ENCODE data around the gene P3H2. TPM values are rescaled to one million over a fixed set of nuclear protein-coding genes. Genes with fewer than 3 reads are reported as not detected.

P3H2 gene
- total RNA-seq, 1 experiment from 2014 or later: 82.2 TPM

DNA sequence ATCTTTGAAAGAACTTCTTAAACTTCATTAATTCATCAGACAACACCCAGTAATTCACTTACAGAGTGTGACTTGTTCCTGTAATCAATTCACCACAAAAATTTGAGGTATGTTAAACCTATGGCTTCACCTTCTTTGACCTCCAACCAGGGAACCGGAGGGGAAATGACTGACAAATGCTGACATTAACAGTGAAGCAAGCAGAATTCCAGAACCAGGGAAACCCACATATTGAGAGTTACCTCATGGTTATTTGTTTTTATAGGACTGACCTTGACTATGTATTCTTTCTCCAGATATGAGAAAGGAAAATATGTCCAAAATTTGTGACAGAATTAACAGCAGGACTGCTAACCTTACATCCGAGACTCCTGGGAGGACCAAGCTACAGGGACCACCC, 2.7 kb downstream of the P3H2 start:
- ATAC-seq (no peak), DNase-seq (ENCODE audit: low read depth, low spot score) (no peak)
- Histone ChIP-seq H3K4me3 (ENCODE audit: low read depth in 2 of 2, low read length in 2 of 2) (peak overlapping the region; percentile 39 to 58), H3K27ac (ENCODE audit: low read length) (peak overlapping the region; percentile 51), H3K4me1 (ENCODE audit: control insufficient read depth, insufficient read depth, low read length) (peaks cover 40% of the 10 kb centered on the region), H3K27me3 (ENCODE audit: control insufficient read depth, insufficient read depth, low read length) (no peaks in the 10 kb centered on the region), H3K36me3 (ENCODE audit: control insufficient read depth, insufficient read depth, low read length) (no peaks in the 10 kb centered on the region), H3K9me3 (ENCODE audit: control insufficient read depth, insufficient read depth, low read depth, low read length) (no peaks in the 10 kb centered on the region)
- CTCF ChIA-PET: no interaction called here
- POLR2A ChIA-PET: no interaction called here
- no TSS peak for BruUV-seq (replicated peaks)
- in situ Hi-C loops (cut with HindIII; ENCODE audit: low pct_unique_long_range_greater_than_20kb, low sequenced_read_pairs): no loop called here
- TF ChIP-seq POLR2AphosphoS5 (IDR thresholded peaks at IDR 0.05; ENCODE audit: low read depth, low read length): no peak
- TF ChIP-seq, protein P1, sequence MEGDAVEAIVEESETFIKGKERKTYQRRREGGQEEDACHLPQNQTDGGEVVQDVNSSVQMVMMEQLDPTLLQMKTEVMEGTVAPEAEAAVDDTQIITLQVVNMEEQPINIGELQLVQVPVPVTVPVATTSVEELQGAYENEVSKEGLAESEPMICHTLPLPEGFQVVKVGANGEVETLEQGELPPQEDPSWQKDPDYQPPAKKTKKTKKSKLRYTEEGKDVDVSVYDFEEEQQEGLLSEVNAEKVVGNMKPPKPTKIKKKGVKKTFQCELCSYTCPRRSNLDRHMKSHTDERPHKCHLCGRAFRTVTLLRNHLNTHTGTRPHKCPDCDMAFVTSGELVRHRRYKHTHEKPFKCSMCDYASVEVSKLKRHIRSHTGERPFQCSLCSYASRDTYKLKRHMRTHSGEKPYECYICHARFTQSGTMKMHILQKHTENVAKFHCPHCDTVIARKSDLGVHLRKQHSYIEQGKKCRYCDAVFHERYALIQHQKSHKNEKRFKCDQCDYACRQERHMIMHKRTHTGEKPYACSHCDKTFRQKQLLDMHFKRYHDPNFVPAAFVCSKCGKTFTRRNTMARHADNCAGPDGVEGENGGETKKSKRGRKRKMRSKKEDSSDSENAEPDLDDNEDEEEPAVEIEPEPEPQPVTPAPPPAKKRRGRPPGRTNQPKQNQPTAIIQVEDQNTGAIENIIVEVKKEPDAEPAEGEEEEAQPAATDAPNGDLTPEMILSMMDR (IDR thresholded peaks at IDR 0.05): no peak
- no peak for TF ChIP-seq SIN3A (IDR thresholded peaks at IDR 0.05; ENCODE audit: borderline replicate concordance, insufficient read depth, low read depth, low read length)
- intact Hi-C loops (cut with micrococcal nuclease; ENCODE audit: unreplicated experiment): loop anchor here (5.0 kb wide), 3 partner anchors 96 to 204 kb away; partner anchors contain the start of gene CLDN1

DNA sequence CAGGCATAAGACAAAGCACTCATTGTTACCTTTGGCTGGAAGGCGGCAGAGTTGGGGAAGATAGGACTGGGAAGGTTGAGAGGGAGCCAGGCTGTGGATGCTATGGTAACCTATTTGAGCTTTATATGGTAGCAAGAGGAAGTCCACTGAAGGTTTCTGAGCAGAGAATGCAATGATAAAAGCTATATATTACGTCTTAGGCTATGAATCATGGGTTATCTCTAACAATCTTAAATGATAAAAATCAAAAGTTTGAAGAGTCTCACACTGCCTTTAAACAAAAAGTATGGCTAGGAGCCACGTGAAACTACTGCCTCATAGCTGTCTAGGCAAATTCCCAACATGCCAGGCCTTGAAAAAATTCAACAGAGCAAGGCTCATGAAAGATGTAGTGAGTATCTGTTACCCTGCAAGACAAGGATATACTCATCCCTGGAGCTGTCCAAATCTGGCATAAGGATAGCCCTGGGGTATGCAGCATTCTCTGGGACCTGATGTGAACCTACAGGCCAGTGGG, 4.1 kb downstream of the P3H2 start:
- in situ Hi-C loops (cut with HindIII; ENCODE audit: low pct_unique_long_range_greater_than_20kb, low sequenced_read_pairs) (no loop called here), intact Hi-C loops (cut with micrococcal nuclease; ENCODE audit: unreplicated experiment) (loop anchor here (5.0 kb wide), 3 partner anchors 94 to 206 kb away; partner anchors contain the start of gene CLDN1)
- Histone ChIP-seq H3K9me3 (ENCODE audit: control insufficient read depth, insufficient read depth, low read depth, low read length) (no peaks in the 10 kb centered on the region), H3K36me3 (ENCODE audit: control insufficient read depth, insufficient read depth, low read length) (no peaks in the 10 kb centered on the region), H3K27me3 (ENCODE audit: control insufficient read depth, insufficient read depth, low read length) (no peaks in the 10 kb centered on the region), H3K4me3 (ENCODE audit: low read depth in 2 of 2, low read length in 2 of 2) (no peak overlapping the region), H3K4me1 (ENCODE audit: control insufficient read depth, insufficient read depth, low read length) (peaks cover 36% of the 10 kb centered on the region), H3K27ac (ENCODE audit: low read length) (peak overlapping the region; percentile 14)
- no peak for DNase-seq (ENCODE audit: low read depth, low spot score)
- ATAC-seq: no peak
- POLR2A ChIA-PET: no interaction called here
- CTCF ChIA-PET: interaction anchor here (0.5 kb wide), 1 partner anchor 219 kb away, joined by 3 read pairs; no protein-coding TSS in a partner anchor
- no TSS peak for BruUV-seq (replicated peaks)
- TF ChIP-seq POLR2AphosphoS5 (IDR thresholded peaks at IDR 0.05; ENCODE audit: low read depth, low read length): no peak
- no peak for TF ChIP-seq TCF7L2 (IDR thresholded peaks at IDR 0.05; ENCODE audit: low read depth, low read length)
- TF ChIP-seq, protein P2, sequence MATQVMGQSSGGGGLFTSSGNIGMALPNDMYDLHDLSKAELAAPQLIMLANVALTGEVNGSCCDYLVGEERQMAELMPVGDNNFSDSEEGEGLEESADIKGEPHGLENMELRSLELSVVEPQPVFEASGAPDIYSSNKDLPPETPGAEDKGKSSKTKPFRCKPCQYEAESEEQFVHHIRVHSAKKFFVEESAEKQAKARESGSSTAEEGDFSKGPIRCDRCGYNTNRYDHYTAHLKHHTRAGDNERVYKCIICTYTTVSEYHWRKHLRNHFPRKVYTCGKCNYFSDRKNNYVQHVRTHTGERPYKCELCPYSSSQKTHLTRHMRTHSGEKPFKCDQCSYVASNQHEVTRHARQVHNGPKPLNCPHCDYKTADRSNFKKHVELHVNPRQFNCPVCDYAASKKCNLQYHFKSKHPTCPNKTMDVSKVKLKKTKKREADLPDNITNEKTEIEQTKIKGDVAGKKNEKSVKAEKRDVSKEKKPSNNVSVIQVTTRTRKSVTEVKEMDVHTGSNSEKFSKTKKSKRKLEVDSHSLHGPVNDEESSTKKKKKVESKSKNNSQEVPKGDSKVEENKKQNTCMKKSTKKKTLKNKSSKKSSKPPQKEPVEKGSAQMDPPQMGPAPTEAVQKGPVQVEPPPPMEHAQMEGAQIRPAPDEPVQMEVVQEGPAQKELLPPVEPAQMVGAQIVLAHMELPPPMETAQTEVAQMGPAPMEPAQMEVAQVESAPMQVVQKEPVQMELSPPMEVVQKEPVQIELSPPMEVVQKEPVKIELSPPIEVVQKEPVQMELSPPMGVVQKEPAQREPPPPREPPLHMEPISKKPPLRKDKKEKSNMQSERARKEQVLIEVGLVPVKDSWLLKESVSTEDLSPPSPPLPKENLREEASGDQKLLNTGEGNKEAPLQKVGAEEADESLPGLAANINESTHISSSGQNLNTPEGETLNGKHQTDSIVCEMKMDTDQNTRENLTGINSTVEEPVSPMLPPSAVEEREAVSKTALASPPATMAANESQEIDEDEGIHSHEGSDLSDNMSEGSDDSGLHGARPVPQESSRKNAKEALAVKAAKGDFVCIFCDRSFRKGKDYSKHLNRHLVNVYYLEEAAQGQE (IDR thresholded peaks at IDR 0.05; ENCODE audit: insufficient read depth in 1 of 2, low read depth in 2 of 2, low read length in 1 of 2): peak; percentile 66 to 74

DNA sequence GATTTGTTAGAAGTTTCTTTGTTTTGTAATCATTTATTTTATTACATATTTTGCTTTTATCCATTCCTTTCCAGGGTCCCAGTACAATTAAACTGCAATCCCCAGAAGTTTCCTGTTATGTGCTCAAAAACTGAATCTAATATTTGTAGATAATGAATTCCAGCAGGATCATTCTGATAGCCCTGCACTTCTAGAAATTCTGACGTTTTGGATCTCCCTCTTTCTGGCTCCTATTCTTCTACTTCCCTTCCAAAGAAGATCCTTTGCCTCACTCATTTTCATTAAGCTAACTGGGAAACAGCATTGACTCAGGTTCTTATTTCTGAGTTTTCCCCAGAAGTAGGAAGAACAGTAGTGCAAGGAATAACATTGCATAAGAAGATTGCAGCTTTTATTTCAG, 9.9 kb downstream of the P3H2 start:
- TF ChIP-seq TCF7L2 (IDR thresholded peaks at IDR 0.05; ENCODE audit: low read depth, low read length) (no peak), SIN3A (IDR thresholded peaks at IDR 0.05; ENCODE audit: borderline replicate concordance, insufficient read depth, low read depth, low read length) (no peak)
- TF ChIP-seq, protein P2 (IDR thresholded peaks at IDR 0.05; ENCODE audit: insufficient read depth in 1 of 2, low read depth in 2 of 2, low read length in 1 of 2): no peak
- Histone ChIP-seq H3K36me3 (ENCODE audit: control insufficient read depth, insufficient read depth, low read length) (no peaks in the 10 kb centered on the region), H3K4me1 (ENCODE audit: control insufficient read depth, insufficient read depth, low read length) (peaks cover 8% of the 10 kb centered on the region; the same call in 1 of the 2 replicates), H3K27me3 (ENCODE audit: control insufficient read depth, insufficient read depth, low read length) (no peaks in the 10 kb centered on the region), H3K4me3 (ENCODE audit: low read depth in 2 of 2, low read length in 2 of 2) (no peak overlapping the region), H3K9me3 (ENCODE audit: control insufficient read depth, insufficient read depth, low read depth, low read length) (no peaks in the 10 kb centered on the region), H3K27ac (ENCODE audit: low read length) (no peak overlapping the region)
- BruUV-seq (replicated peaks): no TSS peak
- DNase-seq (ENCODE audit: low read depth, low spot score) (no peak), ATAC-seq (no peak)
- intact Hi-C loops (cut with micrococcal nuclease; ENCODE audit: unreplicated experiment): no loop called here
- POLR2A ChIA-PET: no interaction called here
- in situ Hi-C loops (cut with HindIII; ENCODE audit: low pct_unique_long_range_greater_than_20kb, low sequenced_read_pairs): no loop called here
- CTCF ChIA-PET: no interaction called here

Data from Panc1 (cell line).